GM12891 (cell line): ENCODE measurements around the gene RHBDL1.

ENCODE experiments used
- DNase-seq: peaks from one replicate; pipeline ENCODE4 v3.0.0; 2011; ENCODE audit warnings: low spot score; ENCODE audit not compliant: insufficient read length
- FAIRE-seq: peaks from 2 replicates; lab custom pipeline; 2011; peaks lifted over from hg19 to GRCh38; lab: Jason Lieb, UNC
- PAX5 ChIP-seq: IDR thresholded peaks from 2 replicates; pipeline ENCODE4 v1.6.1; 2011; ENCODE audit warnings: low read length, moderate library complexity, mild to moderate bottlenecking; ENCODE audit not compliant: insufficient read depth, severe bottlenecking
- POLR2A ChIP-seq: IDR thresholded peaks from 2 replicates; pipeline ENCODE4 v1.6.1; 2011; ENCODE audit warnings: low read depth, low read length, control low read depth
- POLR2AphosphoS5 ChIP-seq: IDR thresholded peaks from 2 replicates; pipeline ENCODE4 v1.6.1; 2011; ENCODE audit warnings: low read depth, low read length, control low read depth
- POU2F2 ChIP-seq: IDR thresholded peaks from 2 replicates; pipeline ENCODE4 v1.6.1; 2011; ENCODE audit warnings: low read depth, mild to moderate bottlenecking, control low read depth, low read length, moderate library complexity
- SPI1 ChIP-seq: IDR thresholded peaks from 2 replicates; pipeline ENCODE4 v1.6.1; 2011; ENCODE audit warnings: low read depth, low read length, control low read depth
- TAF1 ChIP-seq: IDR thresholded peaks from 2 replicates; pipeline ENCODE4 v1.6.1; 2011; ENCODE audit warnings: low read depth, low read length, control low read depth

RHBDL1 gene

GRCh38 chr16:658679-659571, 16.5 kb upstream of the RHBDL1 start:
- no peak for FAIRE-seq
- TF ChIP-seq POLR2AphosphoS5: no peak
- TF ChIP-seq TAF1: no peak
- TF ChIP-seq PAX5: no peak
- TF ChIP-seq POU2F2: no peak
- TF ChIP-seq POLR2A: no peak
- TF ChIP-seq SPI1: no peak
- DNase-seq: no peak

DNA sequence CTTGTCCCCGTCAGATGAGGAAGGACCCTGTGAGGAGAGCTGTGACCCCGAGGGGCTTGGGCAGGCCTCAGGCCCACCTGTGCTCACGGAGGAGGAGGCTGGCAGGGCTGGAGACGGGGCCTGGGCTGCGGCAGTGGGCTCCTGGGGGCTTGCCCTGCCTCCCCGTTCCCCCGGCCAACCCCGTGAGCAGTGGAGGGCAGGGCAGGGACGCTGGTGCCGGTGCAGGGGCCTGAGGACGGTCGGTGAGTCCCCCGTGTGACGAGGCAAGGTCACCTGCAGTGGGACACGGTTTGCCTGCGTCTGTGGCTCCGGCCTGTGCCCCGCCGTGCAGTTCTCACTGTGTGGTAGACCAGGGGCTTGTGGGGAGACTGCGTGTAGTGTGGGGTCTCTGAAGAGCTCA, 15.9 kb upstream of the RHBDL1 start:
- FAIRE-seq (no peak), DNase-seq (no peak)
- TF ChIP-seq POU2F2: no peak
- no peak for TF ChIP-seq POLR2AphosphoS5
- no peak for TF ChIP-seq TAF1
- no peak for TF ChIP-seq PAX5
- TF ChIP-seq SPI1: no peak
- TF ChIP-seq POLR2A: no peak

GRCh38 chr16:660132-660458, 15.4 kb upstream of the RHBDL1 start:
- FAIRE-seq (no peak), DNase-seq (no peak)
- TF ChIP-seq POLR2A (no peak), TAF1 (no peak), POU2F2 (no peak), POLR2AphosphoS5 (no peak), PAX5 (no peak)

- FAIRE-seq: peak; percentile 88
- no peak for TF ChIP-seq POU2F2
- TF ChIP-seq PAX5: no peak
- TF ChIP-seq SPI1: no peak
- TF ChIP-seq POLR2AphosphoS5: no peak
- no peak for TF ChIP-seq POLR2A
- TF ChIP-seq TAF1: no peak
- DNase-seq: peak; percentile 97
Observed at GRCh38 chr16:660459-661183, 14.8 kb upstream of the RHBDL1 start.

DNA sequence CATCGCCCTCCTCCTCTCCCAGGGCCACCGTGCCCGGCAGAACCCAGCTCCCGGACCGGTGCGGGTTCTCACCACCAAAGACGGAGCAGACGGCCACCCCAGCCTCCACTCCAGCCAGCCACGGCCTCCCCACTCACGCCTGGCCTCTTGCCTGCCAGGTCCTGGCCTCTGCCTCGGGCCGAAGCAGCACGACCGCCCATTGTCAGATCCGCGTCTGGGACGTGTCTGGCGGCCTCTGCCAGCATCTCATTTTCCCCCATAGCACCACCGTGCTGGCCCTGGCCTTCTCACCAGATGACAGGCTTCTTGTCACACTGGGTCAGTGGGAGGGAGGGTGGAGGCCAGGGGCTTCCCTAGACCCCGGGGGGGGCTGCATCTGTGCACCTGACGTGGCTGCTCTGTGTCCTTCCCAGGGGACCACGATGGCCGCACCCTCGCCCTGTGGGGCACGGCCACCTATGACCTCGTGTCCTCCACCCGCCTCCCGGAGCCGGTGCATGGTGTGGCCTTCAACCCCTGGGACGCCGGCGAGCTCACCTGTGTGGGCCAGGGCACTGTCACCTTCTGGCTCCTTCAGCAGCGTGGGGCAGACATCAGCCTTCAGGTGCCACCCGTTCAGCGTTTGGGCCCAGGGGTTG, 14.2 kb upstream of the RHBDL1 start:
- DNase-seq (no peak), FAIRE-seq (no peak)
- TF ChIP-seq POLR2A: no peak

DNA sequence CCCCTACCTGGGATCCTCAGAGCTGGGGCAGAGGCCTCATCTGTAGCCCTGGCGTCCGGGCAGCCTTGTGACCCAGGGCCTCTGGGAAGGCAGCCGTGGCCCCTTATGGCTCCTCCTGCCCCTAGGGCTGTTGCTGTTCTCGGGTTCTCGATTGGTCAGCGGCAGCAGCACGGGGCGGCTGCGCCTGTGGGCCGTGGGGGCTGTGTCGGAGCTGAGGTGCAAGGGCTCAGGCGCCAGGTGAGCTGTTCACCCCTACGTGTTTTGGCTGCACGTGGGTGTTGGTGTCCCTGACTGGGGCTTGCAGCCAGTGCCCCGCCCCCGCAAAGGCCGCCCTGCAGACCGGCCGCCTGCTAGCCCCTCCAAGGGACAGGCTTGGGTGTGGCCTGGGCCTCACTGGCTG, 13.4 kb upstream of the RHBDL1 start:
- no peak for DNase-seq

DNA sequence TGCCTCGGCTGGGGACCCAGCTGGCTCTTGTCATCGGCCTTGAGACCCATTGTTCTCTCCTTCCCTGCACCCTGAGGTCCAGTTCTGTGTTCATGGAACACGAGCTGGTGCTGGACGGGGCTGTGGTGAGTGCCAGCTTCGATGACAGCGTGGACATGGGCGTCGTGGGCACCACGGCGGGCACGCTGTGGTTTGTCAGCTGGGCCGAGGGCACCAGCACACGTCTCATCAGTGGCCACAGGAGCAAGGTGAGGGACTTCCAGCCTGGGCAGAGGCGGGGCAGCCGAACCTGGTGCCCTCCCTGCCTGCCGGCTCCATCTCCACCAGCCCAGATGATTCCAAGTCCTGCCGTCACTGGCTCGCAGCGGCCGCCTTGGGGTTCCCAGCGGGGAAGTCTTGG, 12.9 kb upstream of the RHBDL1 start:
- no peak for TF ChIP-seq PAX5
- no peak for TF ChIP-seq TAF1
- no peak for TF ChIP-seq POU2F2
- no peak for TF ChIP-seq POLR2A
- no peak for TF ChIP-seq SPI1
- no peak for TF ChIP-seq POLR2AphosphoS5
- DNase-seq (no peak), FAIRE-seq (no peak)

More for the DNA sequence above, 13.4 kb upstream of the RHBDL1 start:
- no peak for TF ChIP-seq SPI1
- no peak for TF ChIP-seq PAX5
- no peak for FAIRE-seq

- TF ChIP-seq POLR2AphosphoS5: no peak
- no peak for TF ChIP-seq POU2F2
- DNase-seq (no peak), FAIRE-seq (no peak)
Observed at GRCh38 chr16:666572-666971, 8.9 kb upstream of the RHBDL1 start.

- DNase-seq: no peak
- no peak for FAIRE-seq
- TF ChIP-seq PAX5: no peak
- TF ChIP-seq POLR2A: no peak
- TF ChIP-seq SPI1: no peak
- TF ChIP-seq POLR2AphosphoS5: no peak
- no peak for TF ChIP-seq POU2F2
- no peak for TF ChIP-seq TAF1
Observed at GRCh38 chr16:667113-667779, 8.2 kb upstream of the RHBDL1 start.

DNA sequence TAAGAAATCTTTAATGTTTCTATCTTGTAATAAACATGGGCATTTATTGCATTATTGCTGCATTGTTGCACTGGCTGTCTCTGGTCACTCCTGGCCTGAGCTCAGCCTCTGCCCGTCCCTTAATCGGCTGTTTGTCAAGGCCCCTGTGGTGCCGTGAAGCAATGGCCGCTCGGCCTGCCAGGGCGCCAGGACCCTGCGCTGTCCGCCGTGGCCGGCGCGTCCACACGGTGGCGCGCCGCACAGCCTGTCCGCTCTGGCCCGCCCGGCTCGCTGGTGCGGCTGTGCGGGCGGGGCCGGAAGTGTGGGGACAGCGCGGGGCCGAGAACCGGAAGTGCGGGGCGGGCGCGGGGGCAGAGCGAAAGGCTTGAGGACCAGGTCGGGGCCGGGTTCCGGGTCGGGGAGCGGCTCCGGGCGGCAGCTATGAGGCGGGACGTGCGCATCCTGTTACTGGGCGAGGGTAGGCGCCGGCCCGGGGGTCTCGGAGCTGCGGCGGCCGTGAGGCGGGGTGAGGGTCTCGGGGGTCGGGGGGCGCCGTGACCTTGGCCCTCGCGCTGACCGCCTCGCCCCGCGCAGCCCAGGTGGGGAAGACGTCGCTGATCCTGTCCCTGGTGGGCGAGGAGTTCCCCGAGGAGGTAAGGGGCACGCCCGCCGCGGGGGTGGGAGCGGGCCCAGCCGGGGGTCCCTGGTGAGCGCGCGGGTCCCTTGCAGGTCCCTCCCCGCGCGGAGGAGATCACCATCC, 7.5 kb upstream of the RHBDL1 start, which contains the start of gene RHOT2:
RHOT2 (plus strand) TSS at position 353 of the 739 bp plus-strand sequence; CDS start at position 421, 68 bp downstream.
- TF ChIP-seq POU2F2 (peak; percentile 8; the same call in 1 of the 2 replicates), PAX5 (peak; percentile 45), SPI1 (no peak), TAF1 (peak; percentile 60), POLR2A (peak; percentile 75), POLR2AphosphoS5 (peak; percentile 67; the same call in 1 of the 2 replicates)
- peak; percentile 99 for DNase-seq
- FAIRE-seq: peak; percentile 99
